GM19397 (cell line): ENCODE measurements around the gene SNAP47.

Source experiments
- ATAC-seq: cut with Tn5 transposase; IDR thresholded peaks from one replicate; pipeline ENCODE4 v1.9.1; 2021; ENCODE audit warnings: mild to moderate bottlenecking, moderate library complexity; ENCODE audit not compliant: unreplicated experiment

The SNAP47 gene

GRCh38 chr1:227781314-227781930, 46.2 kb downstream of the SNAP47 start:
- ATAC-seq, result no peak

GRCh38 chr1:227782226-227782625, 47.0 kb downstream of the SNAP47 start:
- ATAC-seq, result no peak

GRCh38 chr1:227785094-227785804, 50.0 kb downstream of the SNAP47 start:
- ATAC-seq, result no peak

- ATAC-seq, result no peak
Observed at GRCh38 chr1:227785805-227786671, 50.8 kb downstream of the SNAP47 start.

GRCh38 chr1:227786673-227787512, 51.7 kb downstream of the SNAP47 start:
- no peak for ATAC-seq

- peak; percentile 92 for ATAC-seq
Observed at GRCh38 chr1:227787513-227788270, 52.5 kb downstream of the SNAP47 start.

GRCh38 chr1:227788271-227789083, 53.2 kb downstream of the SNAP47 start:
- ATAC-seq, result peak; percentile 58

- ATAC-seq, result no peak
Observed at GRCh38 chr1:227789084-227790033, 54.1 kb downstream of the SNAP47 start.

GRCh38 chr1:227790034-227790400, 54.8 kb downstream of the SNAP47 start:
- no peak for ATAC-seq

- no peak for ATAC-seq
Observed at GRCh38 chr1:227790868-227791267, 55.6 kb downstream of the SNAP47 start.

GRCh38 chr1:227791425-227792143, 56.3 kb downstream of the SNAP47 start:
- ATAC-seq, result no peak

- ATAC-seq, result no peak
Observed at GRCh38 chr1:227792216-227793078, 57.2 kb downstream of the SNAP47 start.

GRCh38 chr1:227793079-227793947, 58.1 kb downstream of the SNAP47 start:
- ATAC-seq, result no peak

GRCh38 chr1:227793948-227794816, 58.9 kb downstream of the SNAP47 start:
- ATAC-seq, result no peak

GRCh38 chr1:227794817-227795192, 59.6 kb downstream of the SNAP47 start:
- no peak for ATAC-seq
